Measurements from ENCODE around the gene SLC16A9. TPM values are rescaled to one million over a fixed set of nuclear protein-coding genes. Genes with fewer than 3 reads are reported as not detected.

SLC16A9 gene
- total and polyA plus RNA-seq, 5 donors, result 0.48 to 4.3 (median 1.1) TPM

- no peak for DNase-seq
- Histone ChIP-seq H3K4me1 (ENCODE audit: control insufficient read depth, insufficient read depth, low read length) (no peaks in the 10 kb centered on the region), H3K9me3 (ENCODE audit: control insufficient read depth, low read length) (no peaks in the 10 kb centered on the region), H3K27ac (ENCODE audit: low read length) (no peak overlapping the region), H3K27me3 (ENCODE audit: control insufficient read depth, insufficient read depth) (no peaks in the 10 kb centered on the region), H3K4me3 (ENCODE audit: low read length) (no peak overlapping the region)
- no peak for ATAC-seq
- intact Hi-C loops (cut with DNase I), result no loop called here
- 62% methylated on average over 3 of the region's 3 CpGs for WGBS
These were observed 14.0 kb downstream of the SLC16A9 start for GRCh38 chr10:59695637-59696036.

GRCh38 chr10:59694936-59695335 is 14.7 kb downstream of the SLC16A9 start:
- no peak overlapping the region for H3K27ac ChIP-seq (ENCODE audit: low read length)
- no peaks in the 10 kb centered on the region for H3K9me3 ChIP-seq (ENCODE audit: control insufficient read depth, low read length)
- ATAC-seq (no peak), DNase-seq (no peak)
- WGBS, result 96% methylated on average over 1 of the region's 1 CpG
- H3K4me1 ChIP-seq (ENCODE audit: control insufficient read depth, insufficient read depth, low read length), result no peaks in the 10 kb centered on the region
- intact Hi-C loops (cut with DNase I), result no loop called here
- no peak overlapping the region for H3K4me3 ChIP-seq (ENCODE audit: low read length)
- H3K27me3 ChIP-seq (ENCODE audit: control insufficient read depth, insufficient read depth), result no peaks in the 10 kb centered on the region

GRCh38 chr10:59692113-59692512 is 17.5 kb downstream of the SLC16A9 start:
- no peaks in the 10 kb centered on the region for H3K4me1 ChIP-seq (ENCODE audit: control insufficient read depth, insufficient read depth, low read length)
- no peak for DNase-seq
- no peaks in the 10 kb centered on the region for H3K27me3 ChIP-seq (ENCODE audit: control insufficient read depth, insufficient read depth)
- 86% methylated on average over 2 of the region's 2 CpGs for WGBS
- intact Hi-C loops (cut with DNase I), result no loop called here
- no peak overlapping the region for H3K27ac ChIP-seq (ENCODE audit: low read length)
- ATAC-seq, result no peak
- H3K4me3 ChIP-seq (ENCODE audit: low read length), result no peak overlapping the region
- no peaks in the 10 kb centered on the region for H3K9me3 ChIP-seq (ENCODE audit: control insufficient read depth, low read length)

GRCh38 chr10:59688921-59689351 is 20.7 kb downstream of the SLC16A9 start:
- no peaks in the 10 kb centered on the region for H3K9me3 ChIP-seq (ENCODE audit: control insufficient read depth, low read length)
- H3K4me1 ChIP-seq (ENCODE audit: control insufficient read depth, insufficient read depth, low read length), result no peaks in the 10 kb centered on the region
- DNase-seq (no peak), ATAC-seq (no peak)
- intact Hi-C loops (cut with DNase I), result no loop called here
- no peaks in the 10 kb centered on the region for H3K27me3 ChIP-seq (ENCODE audit: control insufficient read depth, insufficient read depth)
- H3K4me3 ChIP-seq (ENCODE audit: low read length), result no peak overlapping the region
- no peak overlapping the region for H3K27ac ChIP-seq (ENCODE audit: low read length)
- WGBS, result 55% methylated on average over 5 of the region's 5 CpGs

GRCh38 chr10:59687657-59688056 is 22.0 kb downstream of the SLC16A9 start:
- DNase-seq, result no peak
- Histone ChIP-seq H3K4me1 (ENCODE audit: control insufficient read depth, insufficient read depth, low read length) (no peaks in the 10 kb centered on the region), H3K27me3 (ENCODE audit: control insufficient read depth, insufficient read depth) (no peaks in the 10 kb centered on the region), H3K9me3 (ENCODE audit: control insufficient read depth, low read length) (no peaks in the 10 kb centered on the region), H3K27ac (ENCODE audit: low read length) (no peak overlapping the region), H3K4me3 (ENCODE audit: low read length) (no peak overlapping the region)
- intact Hi-C loops (cut with DNase I), result no loop called here
- WGBS, result 97% methylated on average over 1 of the region's 1 CpG
- ATAC-seq, result no peak

GRCh38 chr10:59684006-59684405 is 25.6 kb downstream of the SLC16A9 start:
- Histone ChIP-seq H3K27ac (ENCODE audit: low read length) (no peak overlapping the region), H3K4me1 (ENCODE audit: control insufficient read depth, insufficient read depth, low read length) (no peaks in the 10 kb centered on the region), H3K27me3 (ENCODE audit: control insufficient read depth, insufficient read depth) (no peaks in the 10 kb centered on the region), H3K4me3 (ENCODE audit: low read length) (no peak overlapping the region), H3K9me3 (ENCODE audit: control insufficient read depth, low read length) (no peaks in the 10 kb centered on the region)
- no peak for ATAC-seq
- WGBS, result 90% methylated on average over 5 of the region's 5 CpGs
- DNase-seq, result no peak
- intact Hi-C loops (cut with DNase I), result no loop called here

- Histone ChIP-seq H3K9me3 (ENCODE audit: control insufficient read depth, low read length) (no peaks in the 10 kb centered on the region), H3K27ac (ENCODE audit: low read length) (no peak overlapping the region), H3K4me1 (ENCODE audit: control insufficient read depth, insufficient read depth, low read length) (no peaks in the 10 kb centered on the region), H3K4me3 (ENCODE audit: low read length) (no peak overlapping the region), H3K27me3 (ENCODE audit: control insufficient read depth, insufficient read depth) (no peaks in the 10 kb centered on the region)
- intact Hi-C loops (cut with DNase I), result no loop called here
- no peak for ATAC-seq
- no peak for DNase-seq
- 98% methylated on average over 2 of the region's 2 CpGs for WGBS
These were observed 26.4 kb downstream of the SLC16A9 start for GRCh38 chr10:59682986-59683937.

- ATAC-seq (no peak), DNase-seq (no peak)
- intact Hi-C loops (cut with DNase I), result no loop called here
- H3K4me3 ChIP-seq (ENCODE audit: low read length), result no peak overlapping the region
- no peaks in the 10 kb centered on the region for H3K9me3 ChIP-seq (ENCODE audit: control insufficient read depth, low read length)
- WGBS, result 84% methylated on average over 1 of the region's 1 CpG
- no peaks in the 10 kb centered on the region for H3K4me1 ChIP-seq (ENCODE audit: control insufficient read depth, insufficient read depth, low read length)
- no peak overlapping the region for H3K27ac ChIP-seq (ENCODE audit: low read length)
- H3K27me3 ChIP-seq (ENCODE audit: control insufficient read depth, insufficient read depth), result no peaks in the 10 kb centered on the region
These were observed 29.5 kb downstream of the SLC16A9 start for GRCh38 chr10:59680199-59680598.

- Histone ChIP-seq H3K4me3 (ENCODE audit: low read length) (no peak overlapping the region), H3K4me1 (ENCODE audit: control insufficient read depth, insufficient read depth, low read length) (no peaks in the 10 kb centered on the region), H3K27ac (ENCODE audit: low read length) (no peak overlapping the region), H3K27me3 (ENCODE audit: control insufficient read depth, insufficient read depth) (no peaks in the 10 kb centered on the region), H3K9me3 (ENCODE audit: control insufficient read depth, low read length) (no peaks in the 10 kb centered on the region)
- intact Hi-C loops (cut with DNase I), result no loop called here
- ATAC-seq (no peak), DNase-seq (no peak)
- WGBS, result 45% methylated on average over 4 of the region's 4 CpGs
These were observed 30.8 kb downstream of the SLC16A9 start for GRCh38 chr10:59678884-59679301.

- DNase-seq (no peak), ATAC-seq (no peak)
- Histone ChIP-seq H3K27ac (ENCODE audit: low read length) (no peak overlapping the region), H3K27me3 (ENCODE audit: control insufficient read depth, insufficient read depth) (no peaks in the 10 kb centered on the region), H3K4me1 (ENCODE audit: control insufficient read depth, insufficient read depth, low read length) (no peaks in the 10 kb centered on the region), H3K9me3 (ENCODE audit: control insufficient read depth, low read length) (no peaks in the 10 kb centered on the region), H3K4me3 (ENCODE audit: low read length) (no peak overlapping the region)
- WGBS, result 90% methylated on average over 5 of the region's 5 CpGs
- intact Hi-C loops (cut with DNase I), result no loop called here
These were observed 32.3 kb downstream of the SLC16A9 start for GRCh38 chr10:59677253-59677831.

GRCh38 chr10:59675812-59676211 is 33.8 kb downstream of the SLC16A9 start:
- intact Hi-C loops (cut with DNase I), result no loop called here
- DNase-seq (no peak), ATAC-seq (no peak)
- H3K4me1 ChIP-seq (ENCODE audit: control insufficient read depth, insufficient read depth, low read length), result no peaks in the 10 kb centered on the region
- 79% methylated on average over 2 of the region's 2 CpGs for WGBS
- H3K27ac ChIP-seq (ENCODE audit: low read length), result no peak overlapping the region
- no peak overlapping the region for H3K4me3 ChIP-seq (ENCODE audit: low read length)
- no peaks in the 10 kb centered on the region for H3K27me3 ChIP-seq (ENCODE audit: control insufficient read depth, insufficient read depth)
- H3K9me3 ChIP-seq (ENCODE audit: control insufficient read depth, low read length), result no peaks in the 10 kb centered on the region
